Activated T-helper 1 cell treated with Interleukin-2 at 50 U/mL for 16 hours (primary cell): ENCODE results near the gene ITPR1.

Experiments
- DNase-seq: peaks from one replicate; pipeline ENCODE4 v3.0.0-alpha.2; 2020; ENCODE audit warnings: low read depth

Gene ITPR1

GRCh38 chr3:4533489-4534443 is 40.6 kb downstream of the ITPR1 start:
- DNase-seq: no peak

GRCh38 chr3:4534906-4535305 is 41.8 kb downstream of the ITPR1 start:
- DNase-seq: no peak

GRCh38 chr3:4536260-4536659 is 43.1 kb downstream of the ITPR1 start:
- no peak for DNase-seq

- no peak for DNase-seq
These were observed 47.1 kb downstream of the ITPR1 start for GRCh38 chr3:4540267-4540666.

GRCh38 chr3:4543110-4543509 is 50.0 kb downstream of the ITPR1 start:
- DNase-seq: no peak

- DNase-seq: no peak
These were observed 53.4 kb downstream of the ITPR1 start for GRCh38 chr3:4546346-4547178.

- no peak for DNase-seq
These were observed 54.7 kb downstream of the ITPR1 start for GRCh38 chr3:4547799-4548198.

- DNase-seq: no peak
These were observed 55.2 kb downstream of the ITPR1 start for GRCh38 chr3:4548356-4548755.

GRCh38 chr3:4548780-4549179 is 55.6 kb downstream of the ITPR1 start:
- DNase-seq: no peak

- DNase-seq: no peak
These were observed 56.7 kb downstream of the ITPR1 start for GRCh38 chr3:4549896-4550295.

- no peak for DNase-seq
These were observed 58.0 kb downstream of the ITPR1 start for GRCh38 chr3:4551051-4551711.

GRCh38 chr3:4551794-4552442 is 58.8 kb downstream of the ITPR1 start:
- no peak for DNase-seq

- no peak for DNase-seq
These were observed 59.7 kb downstream of the ITPR1 start for GRCh38 chr3:4552811-4553210.

GRCh38 chr3:4561661-4562060 is 68.5 kb downstream of the ITPR1 start:
- DNase-seq: no peak

- no peak for DNase-seq
These were observed 69.4 kb downstream of the ITPR1 start for GRCh38 chr3:4562595-4562994.

- no peak for DNase-seq
These were observed 71.1 kb downstream of the ITPR1 start for GRCh38 chr3:4564270-4564669.

GRCh38 chr3:4564928-4565586 is 71.9 kb downstream of the ITPR1 start:
- DNase-seq: no peak

- no peak for DNase-seq
These were observed 72.8 kb downstream of the ITPR1 start for GRCh38 chr3:4565809-4566501.

- DNase-seq: no peak
These were observed 75.7 kb downstream of the ITPR1 start for GRCh38 chr3:4568841-4569240.

GRCh38 chr3:4570840-4571621 is 77.9 kb downstream of the ITPR1 start:
- DNase-seq: no peak
